T-cell (primary cell): ENCODE measurements around the gene ZNHIT6. TPM values are rescaled to one million over a fixed set of nuclear protein-coding genes. Genes with fewer than 3 reads are reported as not detected.
A peak's percentile ranks its signal among the peaks of the same experiment; 100 is the strongest.

Experiments
- ATAC-seq, 4 experiments: fragments of 200-7000 bp in 3 of 4; fragments of 150-1000 bp in 1 of 4; cut with Tn5 transposase; replicated peaks in 1 of 4; 1 replicate in 3 of 4; 2 replicates in 1 of 4; pipeline ENCODE4 v1.10.0; 2021; ENCODE audit warnings: moderate library complexity in 3 of 4, mild to moderate bottlenecking in 2 of 4, moderate number of reproducible peaks in 1 of 4
- CTCF ChIA-PET, 2 donors: fragments of 300-600 bp; sonication (Branson Sonifier 250); formaldehyde crosslinking; loops; one replicate each; lab custom pipeline; 2022; ENCODE audit warnings: antibody characterized with exemption in 2 of 2; lab: Charles Lee
- POLR2A ChIA-PET, 2 donors: fragments of 300-600 bp; sonication (Branson Sonifier 250); formaldehyde crosslinking; loops; one replicate each; lab custom pipeline; 2022; ENCODE audit warnings: antibody characterized with exemption in 2 of 2; lab: Charles Lee
- DNase-seq, 35 experiments: peaks; one replicate each; pipeline versions ENCODE4 v3.0.0 to v3.0.0-alpha.2; 2013 to 2023
- H3K27ac ChIP-seq: one replicate; pipeline ENCODE4 v1.5.1; 2013; ENCODE audit warnings: low read length
- H3K27me3 ChIP-seq, 2 experiments: replicated peaks in 1 of 2; 1 replicate in 1 of 2; 2 replicates in 1 of 2; pipeline versions ENCODE4 v1.6.1 to v1.7.0; 2013; ENCODE audit warnings: low read length in 1 of 2, mixed read lengths in 1 of 2; ENCODE audit not compliant: control insufficient read depth in 2 of 2, insufficient read depth in 2 of 2; ENCODE audit errors: extremely low read depth in 1 of 2
- H3K36me3 ChIP-seq, 2 donors: 1 replicate in 1 of 2; 2 replicates in 1 of 2; pipeline versions ENCODE4 v1.6.1 to v1.7.0; 2013; ENCODE audit warnings: low read length in 1 of 2; ENCODE audit not compliant: control insufficient read depth in 2 of 2, insufficient read depth in 1 of 2; ENCODE audit errors: extremely low read depth in 1 of 2
- H3K4me1 ChIP-seq, 2 experiments: 1 replicate in 1 of 2; 2 replicates in 1 of 2; pipeline versions ENCODE4 v1.6.1 to v1.7.0; 2013; ENCODE audit warnings: low read length in 2 of 2, mixed read lengths in 1 of 2; ENCODE audit not compliant: insufficient read depth in 2 of 2, control insufficient read depth in 1 of 2; ENCODE audit errors: extremely low read depth in 1 of 2
- H3K4me3 ChIP-seq, 2 donors: 1 replicate in 1 of 2; 2 replicates in 1 of 2; pipeline versions ENCODE4 v1.5.1 to v1.7.0; 2013; ENCODE audit warnings: mild to moderate bottlenecking in 2 of 2, low read length in 1 of 2, moderate library complexity in 1 of 2; ENCODE audit not compliant: control insufficient read depth in 1 of 2; ENCODE audit errors: extremely low read depth in 1 of 2
- H3K9me3 ChIP-seq: 2 replicates; pipeline ENCODE4 v1.7.0; 2013
- H3K27ac Mint-ChIP-seq, 2 donors: one replicate each; pipeline ENCODE4 v1.8.0; 2020 to 2021; ENCODE audit warnings: mild to moderate bottlenecking in 2 of 2, mixed read lengths in 2 of 2
- H3K27me3 Mint-ChIP-seq, 2 donors: one replicate each; pipeline ENCODE4 v1.8.0; 2021 to 2022; ENCODE audit warnings: mixed read lengths in 2 of 2
- H3K36me3 Mint-ChIP-seq: one replicate; pipeline ENCODE4 v1.8.0; 2021; ENCODE audit warnings: mixed read lengths
- H3K4me1 Mint-ChIP-seq, 3 donors: one replicate each; pipeline ENCODE4 v1.8.0; 2020 to 2022; ENCODE audit warnings: mixed read lengths in 3 of 3, mild to moderate bottlenecking in 1 of 3
- H3K4me3 Mint-ChIP-seq, 3 donors: one replicate each; pipeline ENCODE4 v1.8.0; 2020 to 2022; ENCODE audit warnings: mild to moderate bottlenecking in 3 of 3, mixed read lengths in 3 of 3, moderate library complexity in 3 of 3
- H3K9me3 Mint-ChIP-seq, 3 donors: one replicate each; pipeline ENCODE4 v1.8.0; 2020 to 2022; ENCODE audit warnings: mixed read lengths in 3 of 3
- WGBS: methylation state at CpG from one replicate; pipeline ENCODE4 v1.1.5; 2013; ENCODE audit warnings: missing lambda C conversion rate; ENCODE audit not compliant: insufficient coverage; 5-methylcytosine and 5-hydroxymethylcytosine counted together
- total RNA-seq, 35 experiments: library from RNA in 6 of 35; stranded (reverse) in 6 of 35; fragments of 120-200 nt in 1 of 35; gene quantifications; one replicate each; pipeline versions ENCODE4 v1.2.1 to v1.2.4 and lab custom pipeline; 2013 to 2026

Gene ZNHIT6
- total RNA-seq, 5 donors from 2014 or later (not counting 1 experiment from before 2014, with no cell fraction given), result 17.3 to 21.2 (median 19.2) TPM

GRCh38 chr1:85678193-85678592, 30.0 kb downstream of the ZNHIT6 start:
- POLR2A ChIA-PET, result no interaction called here
- Mint-ChIP-seq H3K27me3 (no peaks in the 10 kb centered on the region), H3K36me3 (peaks cover 52% of the 10 kb centered on the region), H3K9me3 (no peaks in the 10 kb centered on the region), H3K27ac (no peak overlapping the region), H3K4me3 (no peak overlapping the region), H3K4me1 (peaks cover 0 to under 1% (median 0%) of the 10 kb centered on the region in 3 donors)
- no peaks in the 10 kb centered on the region for H3K4me1 ChIP-seq
- DNase-seq, result no peak
- no peak overlapping the region for H3K4me3 ChIP-seq
- peaks cover 4 to 40% of the 10 kb centered on the region in 2 donors for H3K36me3 ChIP-seq
- CTCF ChIA-PET, result no interaction called here
- H3K9me3 ChIP-seq, result no peaks in the 10 kb centered on the region
- H3K27me3 ChIP-seq, result no peaks in the 10 kb centered on the region
- H3K27ac ChIP-seq, result no peak overlapping the region
- ATAC-seq, result no peak
- no CpG with 5 or more reads among the region's 1 CpG for WGBS

GRCh38 chr1:85677656-85678055, 30.6 kb downstream of the ZNHIT6 start:
- Histone ChIP-seq H3K4me3 (no peak overlapping the region), H3K4me1 (no peaks in the 10 kb centered on the region), H3K9me3 (no peaks in the 10 kb centered on the region), H3K27ac (no peak overlapping the region), H3K27me3 (no peaks in the 10 kb centered on the region), H3K36me3 (peaks cover 4 to 44% of the 10 kb centered on the region in 2 donors)
- Mint-ChIP-seq H3K36me3 (peaks cover 56% of the 10 kb centered on the region), H3K9me3 (no peaks in the 10 kb centered on the region), H3K4me1 (no peaks in the 10 kb centered on the region), H3K4me3 (no peak overlapping the region), H3K27ac (no peak overlapping the region), H3K27me3 (no peaks in the 10 kb centered on the region)
- no peak for DNase-seq
- CTCF ChIA-PET, result interaction anchor here in 1 of 2 donors (0.6 kb wide), 1 partner anchor 948 kb away, joined by 4 read pairs; no protein-coding TSS in a partner anchor
- ATAC-seq, result no peak
- POLR2A ChIA-PET, result no interaction called here
- no CpG with 5 or more reads among the region's 3 CpGs for WGBS

GRCh38 chr1:85672031-85672660, 36.1 kb downstream of the ZNHIT6 start:
- ChIA-PET POLR2A (no interaction called here), CTCF (no interaction called here)
- Mint-ChIP-seq H3K27me3 (no peaks in the 10 kb centered on the region), H3K9me3 (no peaks in the 10 kb centered on the region), H3K4me3 (no peak overlapping the region), H3K36me3 (peaks cover 68% of the 10 kb centered on the region), H3K27ac (peak overlapping the region in 1 of 2 donors; percentile 29), H3K4me1 (peaks cover 0 to 2% (median 0%) of the 10 kb centered on the region in 3 donors)
- DNase-seq, result no peak
- H3K27ac ChIP-seq, result no peak overlapping the region
- ATAC-seq, result no peak
- H3K36me3 ChIP-seq, result peaks cover 0 to 28% of the 10 kb centered on the region in 2 donors
- 100% methylated on average over 1 of the region's 1 CpG for WGBS
- no peaks in the 10 kb centered on the region for H3K9me3 ChIP-seq
- no peak overlapping the region for H3K4me3 ChIP-seq
- no peaks in the 10 kb centered on the region for H3K27me3 ChIP-seq
- H3K4me1 ChIP-seq, result no peaks in the 10 kb centered on the region

- Mint-ChIP-seq H3K9me3 (no peaks in the 10 kb centered on the region), H3K36me3 (peaks cover 57% of the 10 kb centered on the region), H3K4me1 (peaks cover 0 to 5% (median 0%) of the 10 kb centered on the region in 3 donors), H3K27ac (no peak overlapping the region), H3K27me3 (no peaks in the 10 kb centered on the region), H3K4me3 (no peak overlapping the region)
- Histone ChIP-seq H3K36me3 (peaks cover 0 to 6% of the 10 kb centered on the region in 2 donors), H3K27me3 (no peaks in the 10 kb centered on the region), H3K4me1 (no peaks in the 10 kb centered on the region), H3K9me3 (no peaks in the 10 kb centered on the region), H3K4me3 (no peak overlapping the region), H3K27ac (no peak overlapping the region)
- DNase-seq (no peak), ATAC-seq (no peak)
- POLR2A ChIA-PET, result no interaction called here
- no CpG with 5 or more reads among the region's 1 CpG for WGBS
- CTCF ChIA-PET, result no interaction called here
Observed at GRCh38 chr1:85665932-85666331, 42.3 kb downstream of the ZNHIT6 start.

- ATAC-seq (no peak), DNase-seq (no peak)
- H3K36me3 Mint-ChIP-seq, result peaks cover 44% of the 10 kb centered on the region
- Histone ChIP-seq H3K36me3 (peaks cover 2 to 6% of the 10 kb centered on the region in 2 donors), H3K4me1 (no peaks in the 10 kb centered on the region), H3K27ac (no peak overlapping the region), H3K9me3 (no peaks in the 10 kb centered on the region), H3K4me3 (no peak overlapping the region), H3K27me3 (no peaks in the 10 kb centered on the region)
- ChIA-PET CTCF (no interaction called here), POLR2A (no interaction called here)
- no peaks in the 10 kb centered on the region for H3K27me3 Mint-ChIP-seq
- no peak overlapping the region for H3K27ac Mint-ChIP-seq
- no CpG with 5 or more reads among the region's 2 CpGs for WGBS
- H3K9me3 Mint-ChIP-seq, result no peaks in the 10 kb centered on the region
- H3K4me3 Mint-ChIP-seq, result no peak overlapping the region
- peaks cover 0 to 5% (median 0%) of the 10 kb centered on the region in 3 donors for H3K4me1 Mint-ChIP-seq
Observed at GRCh38 chr1:85663382-85663781, 44.9 kb downstream of the ZNHIT6 start.

GRCh38 chr1:85661767-85662166, 46.5 kb downstream of the ZNHIT6 start:
- H3K9me3 ChIP-seq, result no peaks in the 10 kb centered on the region
- H3K36me3 Mint-ChIP-seq, result peaks cover 36% of the 10 kb centered on the region
- H3K4me3 ChIP-seq, result no peak overlapping the region
- no peak overlapping the region for H3K27ac Mint-ChIP-seq
- no peaks in the 10 kb centered on the region for H3K27me3 Mint-ChIP-seq
- no peak overlapping the region for H3K4me3 Mint-ChIP-seq
- no peaks in the 10 kb centered on the region for H3K9me3 Mint-ChIP-seq
- H3K36me3 ChIP-seq, result peaks cover 5 to 6% of the 10 kb centered on the region in 2 donors
- ATAC-seq, result no peak
- POLR2A ChIA-PET, result interaction anchor here in 1 of 2 donors (0.6 kb wide), 1 partner anchor 9 kb away, joined by 3 read pairs; no protein-coding TSS in a partner anchor
- no peak for DNase-seq
- no peaks in the 10 kb centered on the region for H3K4me1 ChIP-seq
- no CpG with 5 or more reads among the region's 2 CpGs for WGBS
- CTCF ChIA-PET, result interaction anchor here in 1 of 2 donors (0.8 kb wide), 1 partner anchor 47 kb away, joined by 3 read pairs; the partner anchor contains the start of gene ZNHIT6
- H3K4me1 Mint-ChIP-seq, result peaks cover 0 to 5% (median 0%) of the 10 kb centered on the region in 3 donors
- H3K27ac ChIP-seq, result no peak overlapping the region
- H3K27me3 ChIP-seq, result no peaks in the 10 kb centered on the region
